SU-DHL-6 (cell line): Measurements from ENCODE around the gene GRM1.
"Not testable (repeated sequence)": the region's sequence is repeated elsewhere in the genome, so short reads cannot be mapped to it uniquely, and the experiment has no call there.

Source experiments
- H2AFZ ChIP-seq: fragments of 200-600 bp; sonication (generic); 2 replicates; pipeline ENCODE4 v1.6.1; 2014; ENCODE audit warnings: low read depth, mild to moderate bottlenecking, moderate library complexity, mixed read lengths, antibody characterized with exemption, low read length; ENCODE audit not compliant: severe bottlenecking
- H3F3A ChIP-seq: fragments of 200-600 bp; shearing (Covaris generic); 2 replicates; pipeline ENCODE4 v1.6.0; 2016; ENCODE audit warnings: antibody characterized with exemption, mild to moderate bottlenecking; ENCODE audit not compliant: insufficient read depth
- H3K27ac ChIP-seq: fragments of 200-600 bp; sonication (generic); 2 replicates; pipeline ENCODE4 v1.5.1; 2016; ENCODE audit warnings: low read depth, mild to moderate bottlenecking, low read length, moderate library complexity, mixed read lengths
- H3K27me3 ChIP-seq: fragments of 200-600 bp; sonication (generic), shearing (Covaris generic); 2 replicates; pipeline ENCODE4 v1.6.0; 2014; ENCODE audit warnings: mild to moderate bottlenecking, low read length
- H3K36me3 ChIP-seq: fragments of 200-600 bp; sonication (generic); 2 replicates; pipeline ENCODE4 v1.6.1; 2014; ENCODE audit warnings: mild to moderate bottlenecking, low read length, mixed read lengths
- H3K4me2 ChIP-seq: fragments of 300-600, 200-600 bp; shearing (Covaris generic), sonication (generic); 2 replicates; pipeline ENCODE4 v1.6.0; 2014; ENCODE audit warnings: low read length, low read depth, mild to moderate bottlenecking; ENCODE audit not compliant: poor library complexity, severe bottlenecking
- H3K4me3 ChIP-seq: fragments of 200-600 bp; sonication (generic); 2 replicates; pipeline ENCODE4 v1.5.1; 2014; ENCODE audit warnings: antibody characterized with exemption, low read length, mild to moderate bottlenecking, mixed read lengths; ENCODE audit not compliant: insufficient read depth, poor library complexity, severe bottlenecking
- H3K79me2 ChIP-seq: fragments of 200-600 bp; sonication (generic); 2 replicates; pipeline ENCODE4 v1.6.1; 2014; ENCODE audit warnings: mild to moderate bottlenecking, low read length, moderate library complexity; ENCODE audit not compliant: insufficient read depth
- H3K9ac ChIP-seq: fragments of 200-600 bp; sonication (generic); 2 replicates; pipeline ENCODE4 v1.7.0; 2014; ENCODE audit warnings: mild to moderate bottlenecking, low read length
- H3K9me2 ChIP-seq: fragments of 200-600 bp; sonication (generic); replicated peaks from 2 replicates; pipeline ENCODE4 v1.6.1; 2014; ENCODE audit warnings: low read length; ENCODE audit not compliant: insufficient read depth
- H3K9me3 ChIP-seq: fragments of 200-600 bp; sonication (generic); 2 replicates; pipeline ENCODE4 v1.6.1; 2014; ENCODE audit warnings: low read length, mixed read lengths; ENCODE audit not compliant: insufficient read depth
- H4K20me1 ChIP-seq: fragments of 200-600 bp; sonication (generic); 2 replicates; pipeline ENCODE4 v1.6.1; 2014; ENCODE audit warnings: low read depth, mild to moderate bottlenecking, antibody characterized with exemption, low read length, moderate library complexity, mixed read lengths
- CTCF ChIP-seq: fragments of 200-600 bp; sonication (generic); IDR thresholded peaks from one replicate; pipeline ENCODE4 v1.5.1; 2017; ENCODE audit warnings: antibody characterized with exemption, mild to moderate bottlenecking, low read length, moderate library complexity; ENCODE audit not compliant: insufficient read depth, poor library complexity, severe bottlenecking
- EZH2phosphoT487 ChIP-seq: fragments of 200-600 bp; sonication (generic), shearing (Covaris generic); conservative IDR thresholded peaks from 2 replicates; pipeline ENCODE4 v1.6.1; 2018; ENCODE audit warnings: mild to moderate bottlenecking, antibody characterized with exemption, low read length, moderate library complexity, mixed read lengths

Gene GRM1

GRCh38 chr6:146240322-146240721 is 211.5 kb downstream of the GRM1 start:
- Histone ChIP-seq H3K9me2 (no peaks in the 10 kb centered on the region), H3K27me3 (no peaks in the 10 kb centered on the region), H3K9ac (no peak overlapping the region), H3K79me2 (no peaks in the 10 kb centered on the region), H3K9me3 (no peaks in the 10 kb centered on the region), H3K27ac (no peak overlapping the region), H3F3A (no peaks in the 10 kb centered on the region), H3K4me2 (no peak overlapping the region), H3K4me3 (no peak overlapping the region), H4K20me1 (no peaks in the 10 kb centered on the region), H2AFZ (no peak overlapping the region), H3K36me3 (no peaks in the 10 kb centered on the region)
- TF ChIP-seq EZH2phosphoT487 (no peak), CTCF (no peak)

GRCh38 chr6:146240807-146241206 is 211.9 kb downstream of the GRM1 start:
- Histone ChIP-seq H3K4me2 (no peak overlapping the region), H3K4me3 (no peak overlapping the region), H3K27ac (no peak overlapping the region), H4K20me1 (no peaks in the 10 kb centered on the region), H3K36me3 (no peaks in the 10 kb centered on the region), H3K9me2 (no peaks in the 10 kb centered on the region), H3K9me3 (no peaks in the 10 kb centered on the region), H3K79me2 (no peaks in the 10 kb centered on the region), H3K9ac (no peak overlapping the region), H3F3A (no peaks in the 10 kb centered on the region), H3K27me3 (no peaks in the 10 kb centered on the region), H2AFZ (no peak overlapping the region)
- TF ChIP-seq CTCF = no peak
- TF ChIP-seq EZH2phosphoT487 = no peak

- not testable (repeated sequence) for H3K36me3 ChIP-seq, H3K27ac ChIP-seq, H4K20me1 ChIP-seq, H3K9me2 ChIP-seq, H3K4me3 ChIP-seq, H3F3A ChIP-seq, H3K79me2 ChIP-seq, H3K27me3 ChIP-seq, H3K4me2 ChIP-seq, H3K9me3 ChIP-seq, H2AFZ ChIP-seq, H3K9ac ChIP-seq
Measured at GRCh38 chr6:146243646-146244045, 214.8 kb downstream of the GRM1 start.

- Histone ChIP-seq H3F3A (no peaks in the 10 kb centered on the region), H3K27me3 (no peaks in the 10 kb centered on the region), H3K9ac (no peak overlapping the region), H3K9me2 (no peaks in the 10 kb centered on the region), H3K9me3 (no peaks in the 10 kb centered on the region), H3K79me2 (no peaks in the 10 kb centered on the region), H2AFZ (no peak overlapping the region), H4K20me1 (no peaks in the 10 kb centered on the region), H3K4me2 (no peak overlapping the region), H3K4me3 (no peak overlapping the region), H3K27ac (no peak overlapping the region), H3K36me3 (no peaks in the 10 kb centered on the region)
- TF ChIP-seq EZH2phosphoT487 (no peak), CTCF (no peak)
Measured at GRCh38 chr6:146244630-146245143, 215.8 kb downstream of the GRM1 start.
